Measurements from ENCODE around the gene ZNF414.

ZNF414 gene

GRCh38 chr19:8478598-8478997, 35.4 kb downstream of the ZNF414 start:
- no peak for TF ChIP-seq EZH2 (IDR thresholded peaks at IDR 0.05; ENCODE audit: borderline replicate concordance, low read length)
- no peak for TF ChIP-seq CTCF (IDR thresholded peaks at IDR 0.05; ENCODE audit: low read length)
- Histone ChIP-seq H2AFZ (ENCODE audit: low read length) (no peak overlapping the region), H3K4me3 (ENCODE audit: low read depth, low read length, poor library complexity, severe bottlenecking) (no peak overlapping the region), H3K4me1 (ENCODE audit: insufficient read depth, low read length, severe bottlenecking) (peaks cover 18% of the 10 kb centered on the region), H3K9ac (ENCODE audit: low read length) (no peak overlapping the region), H3K9me2 (ENCODE audit: low read depth, low read length) (no peaks in the 10 kb centered on the region), H3K27me3 (ENCODE audit: insufficient read depth, low read length) (no peaks in the 10 kb centered on the region), H3F3A (ENCODE audit: insufficient read depth, low read length) (peaks cover 4% of the 10 kb centered on the region; the same call in 1 of the 2 replicates), H3K36me3 (ENCODE audit: insufficient read depth, low read length) (peaks cover 93% of the 10 kb centered on the region), H4K20me1 (ENCODE audit: insufficient read depth, low read length) (peaks cover 5% of the 10 kb centered on the region; the same call in 1 of the 2 replicates), H3K4me2 (ENCODE audit: low read length) (no peak overlapping the region), H3K27ac (ENCODE audit: low read depth, low read length, poor library complexity, severe bottlenecking) (no peak overlapping the region), H3K79me2 (ENCODE audit: insufficient read depth, low read length) (peaks cover 38% of the 10 kb centered on the region), H3K9me3 (ENCODE audit: low read length) (no peaks in the 10 kb centered on the region)

DNA sequence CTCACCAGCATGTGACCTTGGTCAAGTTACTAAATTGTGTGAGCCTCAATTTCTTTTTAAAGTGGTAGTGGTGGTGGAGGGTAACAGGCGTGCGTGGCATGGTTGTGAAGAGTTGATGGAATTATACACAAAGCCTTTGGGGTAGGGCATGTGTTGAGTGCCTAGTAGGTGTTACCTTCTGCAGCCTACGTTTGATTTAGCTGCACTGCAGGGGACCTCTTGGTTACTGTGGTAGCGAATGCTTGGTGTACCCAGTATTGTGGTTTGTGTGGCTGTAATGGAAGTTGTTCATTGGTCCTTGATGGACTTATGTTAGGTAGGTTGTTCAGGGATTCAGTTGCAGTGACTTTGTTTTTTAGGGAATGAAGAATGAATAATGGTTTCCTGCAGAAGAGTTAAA, 36.1 kb downstream of the ZNF414 start:
- peaks cover 5% of the 10 kb centered on the region; the same call in 1 of the 2 replicates for H4K20me1 ChIP-seq (ENCODE audit: insufficient read depth, low read length)

DNA sequence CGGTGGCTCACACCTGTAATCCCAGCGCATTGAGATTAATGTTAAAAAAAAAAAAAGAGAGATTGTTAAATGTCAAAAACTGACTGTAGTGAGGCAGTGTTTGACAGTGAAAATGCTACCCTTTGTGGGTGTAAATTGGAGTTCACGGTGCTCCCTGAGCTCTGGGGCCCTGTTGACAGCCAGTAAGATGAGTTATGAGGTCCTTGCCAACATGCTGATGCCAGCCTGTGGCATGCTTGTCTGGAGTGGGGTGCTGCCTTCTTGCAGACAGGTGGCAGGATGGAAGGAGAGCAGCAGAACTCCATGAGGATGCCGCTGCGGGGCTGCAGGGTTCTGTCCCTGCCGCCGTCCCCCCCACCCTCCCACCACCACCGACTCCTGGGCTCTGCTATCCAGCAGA, 37.4 kb downstream of the ZNF414 start:
- Histone ChIP-seq H3K4me2 (ENCODE audit: low read length) (no peak overlapping the region), H4K20me1 (ENCODE audit: insufficient read depth, low read length) (peaks cover 5% of the 10 kb centered on the region; the same call in 1 of the 2 replicates), H3K4me3 (ENCODE audit: low read depth, low read length, poor library complexity, severe bottlenecking) (no peak overlapping the region), H3K4me1 (ENCODE audit: insufficient read depth, low read length, severe bottlenecking) (peaks cover 36% of the 10 kb centered on the region), H2AFZ (ENCODE audit: low read length) (no peak overlapping the region), H3K27ac (ENCODE audit: low read depth, low read length, poor library complexity, severe bottlenecking) (no peak overlapping the region), H3F3A (ENCODE audit: insufficient read depth, low read length) (peaks cover 4% of the 10 kb centered on the region; the same call in 1 of the 2 replicates), H3K79me2 (ENCODE audit: insufficient read depth, low read length) (peaks cover 38% of the 10 kb centered on the region), H3K27me3 (ENCODE audit: insufficient read depth, low read length) (no peaks in the 10 kb centered on the region), H3K9ac (ENCODE audit: low read length) (no peak overlapping the region), H3K9me3 (ENCODE audit: low read length) (no peaks in the 10 kb centered on the region), H3K9me2 (ENCODE audit: low read depth, low read length) (no peaks in the 10 kb centered on the region), H3K36me3 (ENCODE audit: insufficient read depth, low read length) (peaks cover 89% of the 10 kb centered on the region)
- TF ChIP-seq CTCF (IDR thresholded peaks at IDR 0.05; ENCODE audit: low read length): no peak

More for the DNA sequence above, 36.1 kb downstream of the ZNF414 start:
- no peaks in the 10 kb centered on the region for H3K9me3 ChIP-seq (ENCODE audit: low read length)
- H3K79me2 ChIP-seq (ENCODE audit: insufficient read depth, low read length): peaks cover 38% of the 10 kb centered on the region
- H3K4me2 ChIP-seq (ENCODE audit: low read length): no peak overlapping the region
- H3K9me2 ChIP-seq (ENCODE audit: low read depth, low read length): no peaks in the 10 kb centered on the region
- no peak overlapping the region for H2AFZ ChIP-seq (ENCODE audit: low read length)
- H3K27ac ChIP-seq (ENCODE audit: low read depth, low read length, poor library complexity, severe bottlenecking): no peak overlapping the region
- TF ChIP-seq CTCF (IDR thresholded peaks at IDR 0.05; ENCODE audit: low read length): no peak
- TF ChIP-seq EZH2 (IDR thresholded peaks at IDR 0.05; ENCODE audit: borderline replicate concordance, low read length): no peak
- peaks cover 25% of the 10 kb centered on the region for H3K4me1 ChIP-seq (ENCODE audit: insufficient read depth, low read length, severe bottlenecking)
- peaks cover 4% of the 10 kb centered on the region; the same call in 1 of the 2 replicates for H3F3A ChIP-seq (ENCODE audit: insufficient read depth, low read length)
- H3K9ac ChIP-seq (ENCODE audit: low read length): no peak overlapping the region
- no peaks in the 10 kb centered on the region for H3K27me3 ChIP-seq (ENCODE audit: insufficient read depth, low read length)
- H3K4me3 ChIP-seq (ENCODE audit: low read depth, low read length, poor library complexity, severe bottlenecking): no peak overlapping the region
- H3K36me3 ChIP-seq (ENCODE audit: insufficient read depth, low read length): peaks cover 89% of the 10 kb centered on the region
